H1 (cell line): ENCODE measurements around the gene COLEC12. TPM values are rescaled to one million over a fixed set of nuclear protein-coding genes. Genes with fewer than 3 reads are reported as not detected.

Experiments
- BACH1 ChIP-seq: IDR thresholded peaks from 2 replicates; pipeline ENCODE4 v1.6.1; 2012; ENCODE audit warnings: low read length, improper control_type of control experiment
- RXRA ChIP-seq: IDR thresholded peaks from 2 replicates; pipeline ENCODE4 v1.6.1; 2011; ENCODE audit warnings: low read depth, mild to moderate bottlenecking, low read length, moderate library complexity; ENCODE audit not compliant: insufficient read depth
- TAF7 ChIP-seq: optimal IDR thresholded peaks from 2 replicates; pipeline ENCODE3; 2011; ENCODE audit warnings: low read depth, mild to moderate bottlenecking, inconsistent platforms, low read length, moderate library complexity, borderline replicate concordance
- polyA plus RNA-seq, 7 experiments: library from polyadenylated mRNA; depleted of rRNA in 3 of 7; stranded (reverse) in 5 of 7; unstranded in 2 of 7; fragments of >200 nt in 5 of 7; fragments of 200-250 nt in 2 of 7; gene quantifications; 1 replicate in 5 of 7; 2 replicates in 1 of 7; 4 replicates in 1 of 7; pipeline versions ENCODE4 v1.2.1 to v1.2.3, GENCODE V29; 2011 to 2013; ENCODE audit warnings: missing spikeins in 2 of 7, mixed read lengths in 2 of 7
- total RNA-seq: library from RNA; stranded (reverse); fragmentation: NEBNext Ultra II Directional; extraction: Animal tissue kit (Norgen Biotek cat#: 25700); gene quantifications from 2 replicates; pipeline ENCODE4 v1.2.1, GENCODE V29; 2021

COLEC12 gene
- total and polyA plus RNA-seq, 2 of the 8 experiments (the other 6 are each of a cell fraction or from before 2014, with no cell fraction given): 0.44 to 2.3 TPM

GRCh38 chr18:456361-457139 lies 44.0 kb downstream of the COLEC12 start (continued):
- TF ChIP-seq BACH1: no peak
- no peak for TF ChIP-seq RXRA
- no peak for TF ChIP-seq TAF7
